Measurements from ENCODE around the gene SPON2. TPM values are rescaled to one million over a fixed set of nuclear protein-coding genes. Genes with fewer than 3 reads are reported as not detected.
A peak's percentile ranks its signal among the peaks of the same experiment; 100 is the strongest.

Gene SPON2
- polyA plus RNA-seq, 3 donors from 2014 or later: 603 to 1,685 (median 1,079) TPM

DNA sequence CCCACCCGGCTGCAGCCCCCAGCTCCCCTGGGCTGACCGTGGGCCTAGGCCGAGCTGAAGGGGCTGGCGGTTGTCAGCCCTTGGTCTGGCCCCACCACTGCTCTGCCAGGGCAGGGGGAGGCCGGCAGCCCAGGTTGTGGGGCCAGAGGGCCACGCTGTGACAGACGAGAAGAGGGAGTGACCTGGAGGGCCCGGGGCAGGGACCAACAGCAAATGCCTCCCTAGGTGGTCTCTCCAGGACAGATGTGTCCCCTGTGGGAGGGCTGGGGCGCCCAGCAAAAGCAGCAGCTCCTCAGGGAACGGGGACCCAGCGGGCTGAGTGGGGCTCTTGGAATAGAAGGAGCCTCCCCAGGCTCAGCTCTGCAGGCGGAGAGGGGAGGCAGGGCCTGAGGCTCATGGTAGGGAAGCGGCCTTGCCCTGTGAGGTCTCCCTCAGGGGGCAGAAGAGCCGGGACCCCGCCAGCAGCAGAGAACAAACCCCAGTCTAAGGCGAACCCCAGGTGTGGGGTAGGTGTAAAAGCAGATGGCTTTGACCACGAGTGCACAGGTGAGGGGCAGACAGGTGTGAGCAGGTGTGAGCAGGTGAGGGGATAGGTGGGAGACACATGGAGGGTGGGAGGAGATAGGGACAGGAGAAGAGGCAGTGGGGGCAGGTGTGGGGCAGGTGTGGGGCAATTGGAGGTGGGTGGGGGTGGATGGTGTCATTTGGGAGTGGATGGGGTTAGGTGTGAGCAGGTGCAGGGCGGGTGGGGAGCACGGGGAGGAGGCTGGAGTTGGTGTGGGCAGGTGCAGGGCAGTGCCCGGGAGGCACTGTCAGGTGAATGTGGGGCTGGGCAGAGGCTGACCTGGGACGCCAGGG lies 34.1 kb upstream of the SPON2 start:
- Mint-ChIP-seq H3K36me3 (peaks cover 2 to 9% (median 3%) of the 10 kb centered on the region in 3 donors), H3K4me3 (peak overlapping the region in 2 of 5 donors; percentile 10 to 24), H3K27ac (peak overlapping the region in 3 of 6 donors; percentile 45), H3K9me3 (no peaks in the 10 kb centered on the region), H3K27me3 (ENCODE audit: low read depth in 3 of 3) (peaks cover 27 to 29% (median 27%) of the 10 kb centered on the region in 3 donors), H3K4me1 (peaks cover 45 to 49% of the 10 kb centered on the region in 2 donors)
- no peak for DNase-seq

DNA sequence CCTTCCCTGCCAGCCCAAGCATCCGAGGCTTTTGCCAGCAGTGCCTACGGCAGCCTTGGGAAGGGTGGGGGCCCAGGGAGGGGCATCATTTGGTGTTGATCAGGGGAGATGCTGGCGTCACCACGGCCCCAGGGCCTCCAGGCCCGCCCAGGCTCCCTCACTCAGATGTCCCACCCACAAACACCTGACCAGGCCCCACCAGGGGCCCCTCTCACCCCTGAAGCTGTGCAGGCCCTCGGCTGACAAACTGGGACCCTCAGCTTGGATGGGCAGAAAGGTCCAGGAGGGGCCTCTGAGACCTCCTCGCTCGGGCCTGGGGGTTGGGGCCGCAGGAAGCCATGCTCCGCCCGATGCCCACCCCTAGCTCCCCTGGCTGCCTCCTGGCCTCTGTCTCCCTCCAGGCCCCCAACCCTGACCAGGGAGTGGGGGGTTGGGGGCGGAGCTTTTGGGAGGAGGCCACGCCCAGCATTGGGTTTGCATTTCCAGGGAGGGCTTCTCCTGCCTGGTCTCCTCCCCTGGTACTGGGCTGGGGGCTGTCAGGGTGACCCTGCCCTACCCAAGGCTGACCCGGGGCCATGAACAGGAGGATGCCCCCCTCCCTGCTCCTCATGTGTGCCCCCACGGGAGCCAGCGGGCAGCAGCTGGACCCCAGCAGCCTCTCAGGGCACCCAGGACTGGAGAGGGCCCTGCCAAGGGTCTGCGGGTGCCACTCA lies 33.4 kb upstream of the SPON2 start:
- Mint-ChIP-seq H3K36me3 (peaks cover 0 to 4% (median 3%) of the 10 kb centered on the region in 3 donors), H3K4me3 (peak overlapping the region in 2 of 5 donors; percentile 83 to 95), H3K27me3 (ENCODE audit: low read depth in 3 of 3) (peaks cover 35 to 36% (median 35%) of the 10 kb centered on the region in 3 donors), H3K27ac (peak overlapping the region in 1 of 6 donors; percentile 98), H3K4me1 (peaks cover 48 to 51% of the 10 kb centered on the region in 2 donors), H3K9me3 (no peaks in the 10 kb centered on the region)
- no peak for DNase-seq

DNA sequence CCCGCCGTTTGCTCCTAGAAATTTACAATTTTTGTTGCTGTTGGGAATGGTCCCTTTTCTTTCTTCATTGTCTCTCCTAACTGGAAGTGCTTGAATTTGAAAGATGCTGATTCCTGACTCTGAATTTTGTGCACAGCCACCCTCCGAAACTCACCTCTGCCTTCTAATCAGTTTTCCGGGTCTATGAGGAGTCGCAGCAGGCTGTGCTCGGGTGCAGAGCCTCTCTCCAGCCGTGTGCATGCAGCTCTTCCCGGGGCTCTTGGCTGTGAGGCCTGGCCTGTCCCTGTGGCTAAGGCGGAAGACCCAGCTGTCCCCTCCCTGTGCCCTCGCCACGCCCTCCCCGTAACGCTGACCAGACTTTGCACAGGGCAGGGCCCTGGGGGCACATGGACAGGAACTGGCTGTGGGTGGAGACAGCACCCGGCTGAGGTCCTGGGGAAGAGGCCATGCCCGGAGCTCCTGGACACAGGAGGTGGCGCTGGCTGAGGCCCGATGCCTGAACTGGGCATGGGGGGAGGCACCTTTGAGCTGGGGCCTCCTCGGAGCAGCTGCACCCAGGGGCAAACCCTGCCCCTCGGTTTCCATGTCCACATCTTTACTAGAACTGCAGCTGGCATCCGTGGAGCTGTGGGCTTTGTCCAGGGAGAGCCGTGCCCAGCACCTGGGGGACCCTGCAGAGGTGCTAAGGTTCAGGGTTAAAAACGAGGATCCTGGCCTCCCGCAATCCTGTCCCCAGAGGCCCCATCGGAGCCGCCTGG lies 32.6 kb upstream of the SPON2 start:
- peaks cover 0 to 4% (median 3%) of the 10 kb centered on the region in 3 donors for H3K36me3 Mint-ChIP-seq
- peak overlapping the region; percentile 98 to 100 (median 98) for H3K27ac Mint-ChIP-seq
- H3K4me1 Mint-ChIP-seq: peaks cover 56 to 57% of the 10 kb centered on the region in 2 donors
- H3K27me3 Mint-ChIP-seq (ENCODE audit: low read depth in 3 of 3): peaks cover 37 to 42% (median 42%) of the 10 kb centered on the region in 3 donors
- H3K4me3 Mint-ChIP-seq: peak overlapping the region; percentile 77 to 95 (median 85)
- no peak for DNase-seq
- no peaks in the 10 kb centered on the region for H3K9me3 Mint-ChIP-seq

DNA sequence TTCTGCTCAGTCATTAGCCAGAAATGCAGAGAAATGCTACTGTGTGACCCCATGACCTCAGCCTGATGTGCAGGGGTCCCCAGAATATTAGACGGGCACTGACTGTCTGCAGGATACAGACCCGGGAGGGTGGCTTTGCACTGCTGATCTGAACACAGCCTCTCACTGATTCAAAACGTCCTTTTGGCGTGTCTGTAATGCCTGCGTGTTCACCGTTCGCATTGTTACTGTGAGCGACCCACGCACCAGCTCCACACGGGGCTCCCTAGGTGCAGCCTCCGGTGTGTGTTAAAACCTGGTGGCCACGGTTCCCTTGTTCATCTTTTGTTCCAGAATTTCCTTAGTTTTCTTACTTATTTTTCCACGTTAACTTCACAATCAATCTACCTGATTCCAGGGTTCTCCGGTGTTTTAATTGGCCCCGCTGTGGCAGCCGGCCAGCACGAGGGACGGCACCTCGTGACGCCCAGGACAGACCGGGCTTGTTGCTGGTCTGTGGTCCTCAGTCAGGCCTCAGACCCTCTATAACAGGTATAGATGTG lies 32.0 kb upstream of the SPON2 start:
- Mint-ChIP-seq H3K9me3 (no peaks in the 10 kb centered on the region), H3K4me1 (peaks cover 61% of the 10 kb centered on the region in 2 donors), H3K36me3 (peaks cover 0 to 3% (median 2%) of the 10 kb centered on the region in 3 donors), H3K27me3 (ENCODE audit: low read depth in 3 of 3) (peaks cover 38 to 47% (median 43%) of the 10 kb centered on the region in 3 donors), H3K4me3 (peak overlapping the region; percentile 77 to 95 (median 85)), H3K27ac (peak overlapping the region; percentile 98 to 100 (median 98))
- DNase-seq: no peak

DNA sequence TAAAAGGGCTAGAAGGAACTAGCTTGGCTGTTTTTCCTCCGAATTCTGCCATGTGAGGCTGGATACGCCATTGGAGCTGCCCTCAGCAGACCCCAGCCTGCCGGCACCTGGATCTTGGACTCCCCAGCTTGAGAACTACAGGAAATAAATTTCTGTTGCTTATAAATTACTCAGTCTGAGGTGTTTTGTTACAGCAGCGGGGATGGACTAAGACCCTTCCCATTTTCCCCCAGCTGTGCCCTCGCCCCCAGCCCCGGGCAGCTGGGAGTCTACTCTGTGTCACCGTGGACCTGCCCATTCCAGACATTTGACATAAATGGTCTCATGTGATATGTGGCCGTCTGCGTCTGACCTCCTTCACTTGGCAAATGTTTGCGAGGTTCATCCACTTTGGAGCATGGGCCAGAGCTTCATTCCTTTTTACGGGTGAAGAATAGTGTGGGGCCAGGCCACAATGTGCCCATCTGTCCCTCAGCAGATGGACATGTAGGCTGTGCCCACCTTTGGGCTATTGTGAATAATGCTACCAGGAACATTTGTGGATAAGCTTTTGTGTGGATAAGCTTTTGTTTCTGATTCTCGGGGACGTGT lies 30.7 kb upstream of the SPON2 start:
- Mint-ChIP-seq H3K36me3 (peaks cover 7 to 12% (median 9%) of the 10 kb centered on the region in 3 donors), H3K9me3 (no peaks in the 10 kb centered on the region), H3K4me1 (peaks cover 66 to 70% of the 10 kb centered on the region in 2 donors), H3K27me3 (ENCODE audit: low read depth in 3 of 3) (peaks cover 37 to 50% (median 43%) of the 10 kb centered on the region in 3 donors), H3K27ac (peak overlapping the region; percentile 98 to 100 (median 98)), H3K4me3 (peak overlapping the region; percentile 77 to 95 (median 85))
- DNase-seq: no peak

DNA sequence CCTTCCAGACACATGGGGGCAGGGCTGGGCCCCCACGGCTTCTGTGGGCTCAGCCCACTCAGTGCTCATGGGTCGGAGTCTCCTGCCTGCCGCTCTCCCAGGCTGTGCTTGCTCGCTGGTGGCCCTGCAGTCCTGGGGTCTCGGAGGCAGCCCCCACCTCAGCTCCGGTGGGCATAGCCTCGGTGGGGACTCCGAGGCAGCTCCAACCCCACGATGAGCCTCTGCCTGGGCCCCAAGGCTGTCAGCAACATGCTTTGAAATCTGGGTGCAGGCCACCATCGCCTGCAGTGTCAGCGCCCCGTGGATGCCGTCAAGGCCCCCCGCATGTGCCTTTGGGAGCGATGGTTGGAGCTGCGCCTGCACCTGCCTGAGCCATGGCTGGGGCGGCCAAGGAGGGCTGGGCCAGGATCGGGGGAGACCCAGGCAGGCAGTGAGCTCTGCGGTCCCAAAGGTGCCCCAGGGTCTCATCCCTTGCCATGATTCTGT lies 30.2 kb upstream of the SPON2 start:
- peaks cover 70 to 75% of the 10 kb centered on the region in 2 donors for H3K4me1 Mint-ChIP-seq
- DNase-seq: no peak
- H3K9me3 Mint-ChIP-seq: no peaks in the 10 kb centered on the region
- H3K27ac Mint-ChIP-seq: peak overlapping the region; percentile 98 to 100 (median 98)
- H3K36me3 Mint-ChIP-seq: peaks cover 10 to 16% (median 13%) of the 10 kb centered on the region in 3 donors
- peak overlapping the region; percentile 85 to 95 (median 93) for H3K4me3 Mint-ChIP-seq
- peaks cover 37 to 50% (median 43%) of the 10 kb centered on the region in 3 donors for H3K27me3 Mint-ChIP-seq (ENCODE audit: low read depth in 3 of 3)

DNA sequence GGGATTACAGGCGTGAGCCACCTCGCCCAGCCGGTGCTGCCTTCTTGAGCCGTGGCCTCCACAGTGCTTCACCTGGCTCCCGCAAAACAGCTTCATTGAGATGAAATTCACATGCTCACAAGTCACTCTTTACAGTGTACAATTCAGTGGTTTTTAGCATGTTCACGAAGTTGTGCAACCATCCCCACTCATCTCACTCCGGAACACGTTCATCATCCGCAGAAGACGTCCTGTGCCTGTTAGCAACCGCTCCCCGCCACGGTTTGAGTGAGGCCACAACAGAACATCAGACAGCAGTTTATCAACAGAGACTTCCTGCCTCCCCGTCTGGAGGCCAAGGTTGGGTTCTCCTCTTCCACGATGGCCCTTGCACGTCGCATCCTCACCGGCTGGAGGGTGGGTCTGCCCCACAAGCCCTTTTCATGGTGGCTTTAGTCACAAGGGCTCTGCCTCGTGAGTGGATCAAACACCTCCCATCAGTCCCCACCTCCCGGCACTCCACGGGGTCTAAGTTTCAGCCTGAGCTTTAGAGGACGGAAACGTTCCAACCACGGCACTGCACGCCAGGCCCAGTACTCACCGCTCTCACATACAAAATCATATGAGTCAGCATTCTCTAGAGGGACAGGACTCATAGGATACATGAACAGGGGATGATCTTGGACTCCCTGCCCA lies 29.6 kb upstream of the SPON2 start:
- H3K9me3 Mint-ChIP-seq: no peaks in the 10 kb centered on the region
- H3K27me3 Mint-ChIP-seq (ENCODE audit: low read depth in 3 of 3): peaks cover 37 to 51% (median 43%) of the 10 kb centered on the region in 3 donors
- peak overlapping the region; percentile 98 to 100 (median 98) for H3K27ac Mint-ChIP-seq
- peak; percentile 97 to 99 (median 98) for DNase-seq
- peak overlapping the region; percentile 85 to 95 (median 93) for H3K4me3 Mint-ChIP-seq
- peaks cover 75 to 81% of the 10 kb centered on the region in 2 donors for H3K4me1 Mint-ChIP-seq
- H3K36me3 Mint-ChIP-seq: peaks cover 15 to 22% (median 19%) of the 10 kb centered on the region in 3 donors

DNA sequence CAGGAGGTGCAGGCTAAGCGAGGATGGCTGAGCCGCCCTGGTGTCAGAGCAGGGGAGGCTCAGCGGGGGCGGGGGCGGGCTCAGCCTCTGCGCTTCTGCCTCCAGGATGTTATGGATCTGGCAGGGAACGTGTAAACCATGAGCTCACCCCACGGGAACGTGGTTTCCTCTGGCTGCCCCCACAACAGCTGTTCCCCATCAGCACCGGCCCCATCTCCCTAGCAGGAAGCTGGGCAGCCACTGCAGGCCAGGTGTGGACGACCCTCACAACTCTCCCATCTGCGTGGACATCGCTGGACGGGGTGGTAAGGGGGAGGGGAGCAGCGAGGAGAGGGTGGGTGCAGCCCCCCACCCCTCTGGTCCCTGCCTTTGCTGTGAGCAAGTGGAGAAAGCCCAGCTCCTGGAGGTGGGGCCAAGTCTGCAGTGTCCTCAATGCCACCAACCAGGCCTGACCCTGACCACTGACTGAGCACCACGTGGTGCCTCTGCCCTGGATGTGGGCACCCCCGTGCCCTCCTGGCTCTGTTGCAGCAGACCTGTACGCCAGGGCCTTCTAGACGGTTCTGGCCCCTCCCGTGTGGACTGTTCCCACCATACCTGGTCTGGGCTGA lies 28.1 kb upstream of the SPON2 start:
- Mint-ChIP-seq H3K4me1 (peaks cover 82 to 95% of the 10 kb centered on the region in 2 donors), H3K27ac (peak overlapping the region; percentile 98 to 100 (median 98))
- peak; percentile 55 to 72 (median 59) for DNase-seq

DNA sequence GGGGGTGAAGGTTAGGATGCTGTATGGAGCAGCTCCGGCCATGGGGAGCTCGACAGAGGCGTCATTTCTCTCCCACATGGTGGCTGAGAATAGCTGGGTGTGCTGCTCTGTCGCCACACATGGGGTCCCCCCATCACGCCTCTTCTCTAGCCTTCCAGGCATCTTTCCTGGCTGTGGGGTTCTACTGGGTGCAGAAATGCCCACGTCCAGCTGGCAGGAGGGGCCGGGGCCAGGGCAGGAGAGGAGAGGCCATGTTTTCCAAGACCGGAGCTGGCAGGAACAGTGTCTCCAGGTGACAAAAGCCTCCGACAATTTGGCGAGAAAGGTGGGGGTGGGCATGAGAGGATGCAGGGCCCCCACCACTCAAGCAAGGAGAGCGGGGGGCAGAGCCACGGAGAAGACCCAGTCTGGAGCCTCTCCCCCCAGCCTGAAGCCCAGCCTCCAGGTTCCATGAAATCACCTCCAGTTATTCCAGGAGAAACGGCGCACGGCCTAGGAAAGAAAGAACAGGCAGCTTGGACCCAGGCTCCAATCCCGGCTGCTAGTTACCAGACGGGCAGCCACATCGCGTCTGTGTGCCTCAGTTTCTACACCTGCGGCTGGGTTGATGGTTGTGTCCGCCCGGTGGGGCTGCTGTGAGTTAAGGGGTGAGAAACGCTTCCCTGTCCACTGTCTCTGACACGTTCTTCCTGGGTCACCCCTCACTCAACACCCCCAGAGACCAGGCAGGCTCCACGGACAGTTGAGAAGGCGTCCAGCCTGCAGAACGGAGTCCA lies 27.4 kb upstream of the SPON2 start:
- no peak for DNase-seq
- Mint-ChIP-seq H3K27me3 (ENCODE audit: low read depth in 3 of 3) (peaks cover 39 to 61% (median 40%) of the 10 kb centered on the region in 3 donors), H3K4me1 (peaks cover 77 to 89% of the 10 kb centered on the region in 2 donors), H3K4me3 (peak overlapping the region; percentile 85 to 95 (median 93)), H3K36me3 (peaks cover 22 to 31% (median 26%) of the 10 kb centered on the region in 3 donors), H3K27ac (peak overlapping the region; percentile 98 to 100 (median 98)), H3K9me3 (no peaks in the 10 kb centered on the region)

More for the DNA sequence above, 28.1 kb upstream of the SPON2 start:
- H3K4me3 Mint-ChIP-seq: peak overlapping the region; percentile 85 to 95 (median 93)
- peaks cover 22 to 31% (median 27%) of the 10 kb centered on the region in 3 donors for H3K36me3 Mint-ChIP-seq
- H3K9me3 Mint-ChIP-seq: no peaks in the 10 kb centered on the region
- peaks cover 39 to 58% (median 43%) of the 10 kb centered on the region in 3 donors for H3K27me3 Mint-ChIP-seq (ENCODE audit: low read depth in 3 of 3)

DNA sequence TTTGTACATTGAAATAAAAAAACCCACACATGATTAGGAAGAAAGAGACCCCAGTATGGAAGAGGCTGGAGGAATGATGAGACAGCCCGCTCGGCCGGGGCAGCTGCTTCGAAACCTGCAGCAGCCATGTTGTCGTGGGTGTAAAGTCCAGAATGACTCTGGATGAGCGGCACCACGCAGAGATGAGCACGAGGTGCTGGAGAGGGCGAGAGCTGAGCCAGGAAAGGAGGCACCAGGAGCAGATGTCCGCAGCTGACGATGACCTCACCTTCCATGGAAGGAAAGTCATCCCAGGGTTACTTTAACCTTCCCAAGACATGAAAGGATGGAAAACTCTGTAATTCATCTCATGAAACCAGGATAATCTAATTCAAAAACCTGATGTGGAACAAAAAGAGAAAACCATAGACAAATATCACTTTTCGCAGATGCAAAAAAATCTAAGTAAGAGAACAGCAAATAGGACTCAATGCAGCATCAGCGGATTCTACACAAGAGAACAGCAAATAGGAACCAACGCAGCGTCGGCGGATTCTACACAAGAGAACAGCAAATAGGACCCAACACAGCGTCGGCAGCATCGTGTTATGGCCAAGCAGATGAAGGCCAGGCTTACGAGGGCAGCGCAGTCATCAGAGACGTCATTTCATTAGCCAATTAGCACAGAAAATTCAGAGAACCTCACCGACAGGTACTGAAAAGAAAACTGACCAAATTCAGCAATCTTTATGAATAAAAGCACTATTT lies 25.9 kb upstream of the SPON2 start:
- Mint-ChIP-seq H3K4me3 (peak overlapping the region; percentile 68 to 95 (median 85)), H3K9me3 (no peaks in the 10 kb centered on the region), H3K4me1 (peaks cover 67 to 80% of the 10 kb centered on the region in 2 donors), H3K27ac (peak overlapping the region; percentile 77 to 100 (median 92)), H3K27me3 (ENCODE audit: low read depth in 3 of 3) (peaks cover 29 to 53% (median 30%) of the 10 kb centered on the region in 3 donors), H3K36me3 (peaks cover 22 to 31% (median 24%) of the 10 kb centered on the region in 3 donors)
- DNase-seq: no peak

Data from immature natural killer cell (primary cell).